ENCODE measurements around the gene IL27RA. TPM values are rescaled to one million over a fixed set of nuclear protein-coding genes. Genes with fewer than 3 reads are reported as not detected.

The IL27RA gene
- total RNA-seq, 4 donors from 2014 or later = 1.0 to 10.0 (median 3.7) TPM

DNA sequence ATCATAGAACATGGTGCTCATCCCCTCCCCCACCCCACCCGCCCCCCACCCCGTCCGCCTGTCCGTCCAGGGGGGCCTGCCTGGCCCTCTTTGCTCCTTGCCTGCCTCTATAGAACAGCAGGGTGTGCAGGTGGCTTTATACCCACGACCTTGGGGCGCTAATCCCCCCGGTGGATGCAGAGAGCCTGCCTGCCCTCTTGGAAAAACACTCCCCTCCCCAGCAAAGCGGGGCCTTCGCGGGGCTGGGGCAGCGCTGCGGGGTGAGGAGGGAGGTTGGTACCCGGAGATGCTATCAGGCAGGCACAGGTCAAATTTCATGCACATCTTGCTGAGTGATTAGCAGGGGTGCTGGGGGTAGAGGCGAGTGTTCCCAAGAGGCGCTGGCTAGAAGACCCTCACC is 47.4 kb upstream of the IL27RA start:
- no peak for DNase-seq
- Histone ChIP-seq H3K27me3 (no peaks in the 10 kb centered on the region), H3K9me3 (no peaks in the 10 kb centered on the region), H3K4me3 (no peak overlapping the region), H3K27ac (no peak overlapping the region), H3K4me1 (peaks cover 0 to 6% of the 10 kb centered on the region in 2 donors), H3K36me3 (no peaks in the 10 kb centered on the region)
- intact Hi-C loops (cut with DNase I; ENCODE audit: low total_unique reads) = no loop called here
- TF ChIP-seq POLR2A (IDR thresholded peaks at IDR 0.05) = no peak
- TF ChIP-seq, protein P1, sequence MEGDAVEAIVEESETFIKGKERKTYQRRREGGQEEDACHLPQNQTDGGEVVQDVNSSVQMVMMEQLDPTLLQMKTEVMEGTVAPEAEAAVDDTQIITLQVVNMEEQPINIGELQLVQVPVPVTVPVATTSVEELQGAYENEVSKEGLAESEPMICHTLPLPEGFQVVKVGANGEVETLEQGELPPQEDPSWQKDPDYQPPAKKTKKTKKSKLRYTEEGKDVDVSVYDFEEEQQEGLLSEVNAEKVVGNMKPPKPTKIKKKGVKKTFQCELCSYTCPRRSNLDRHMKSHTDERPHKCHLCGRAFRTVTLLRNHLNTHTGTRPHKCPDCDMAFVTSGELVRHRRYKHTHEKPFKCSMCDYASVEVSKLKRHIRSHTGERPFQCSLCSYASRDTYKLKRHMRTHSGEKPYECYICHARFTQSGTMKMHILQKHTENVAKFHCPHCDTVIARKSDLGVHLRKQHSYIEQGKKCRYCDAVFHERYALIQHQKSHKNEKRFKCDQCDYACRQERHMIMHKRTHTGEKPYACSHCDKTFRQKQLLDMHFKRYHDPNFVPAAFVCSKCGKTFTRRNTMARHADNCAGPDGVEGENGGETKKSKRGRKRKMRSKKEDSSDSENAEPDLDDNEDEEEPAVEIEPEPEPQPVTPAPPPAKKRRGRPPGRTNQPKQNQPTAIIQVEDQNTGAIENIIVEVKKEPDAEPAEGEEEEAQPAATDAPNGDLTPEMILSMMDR (IDR thresholded peaks at IDR 0.05) = no peak

DNA sequence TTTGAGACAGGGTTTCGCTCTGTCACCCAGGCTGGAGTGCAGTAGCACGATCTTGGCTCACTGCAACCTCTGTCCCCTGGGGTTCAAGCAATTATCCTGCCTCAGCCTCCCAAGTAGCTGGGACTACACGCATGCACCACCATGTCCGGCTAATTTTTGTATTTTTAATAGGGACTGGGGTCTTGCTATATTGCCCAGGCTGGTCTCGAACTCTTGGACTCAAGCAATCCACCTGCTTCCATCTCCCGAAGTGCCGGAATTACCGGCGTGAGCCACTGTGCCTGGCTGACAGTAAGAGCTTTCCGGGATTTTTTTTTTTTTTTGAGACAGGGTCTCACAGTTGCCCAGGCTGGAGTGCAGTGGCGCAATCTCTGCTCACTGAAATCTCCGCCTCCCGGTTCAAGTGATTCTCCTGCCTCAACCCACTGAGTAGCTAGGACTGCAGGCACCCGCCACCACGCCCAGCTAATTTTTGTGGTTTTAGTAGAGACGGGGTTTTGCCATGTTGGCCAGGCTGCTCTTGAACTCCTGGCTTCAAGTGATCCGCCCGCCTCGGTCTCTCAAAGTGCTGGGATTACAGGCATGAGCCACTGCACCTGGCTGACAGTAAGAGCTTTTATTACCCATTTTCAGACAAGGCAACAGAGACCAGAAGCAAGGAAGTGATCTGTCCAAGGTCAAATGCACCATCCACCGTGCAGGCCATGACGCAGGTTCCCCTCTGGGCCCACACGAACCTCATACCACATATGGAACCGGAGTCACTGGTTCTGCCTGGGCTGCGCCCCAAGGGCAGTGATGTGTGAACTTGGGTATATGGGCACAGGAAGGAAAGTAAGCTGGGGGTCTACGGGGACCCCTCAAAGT is 46.5 kb upstream of the IL27RA start:
- intact Hi-C loops (cut with DNase I; ENCODE audit: low total_unique reads) = no loop called here
- H3K27me3 ChIP-seq = no peaks in the 10 kb centered on the region
- H3K4me3 ChIP-seq = no peak overlapping the region
- H3K36me3 ChIP-seq = no peaks in the 10 kb centered on the region
- TF ChIP-seq, protein P1 (IDR thresholded peaks at IDR 0.05) = no peak
- no peak for TF ChIP-seq POLR2A (IDR thresholded peaks at IDR 0.05)
- H3K27ac ChIP-seq = no peak overlapping the region
- no peaks in the 10 kb centered on the region for H3K9me3 ChIP-seq
- no peak for DNase-seq
- no peaks in the 10 kb centered on the region for H3K4me1 ChIP-seq

DNA sequence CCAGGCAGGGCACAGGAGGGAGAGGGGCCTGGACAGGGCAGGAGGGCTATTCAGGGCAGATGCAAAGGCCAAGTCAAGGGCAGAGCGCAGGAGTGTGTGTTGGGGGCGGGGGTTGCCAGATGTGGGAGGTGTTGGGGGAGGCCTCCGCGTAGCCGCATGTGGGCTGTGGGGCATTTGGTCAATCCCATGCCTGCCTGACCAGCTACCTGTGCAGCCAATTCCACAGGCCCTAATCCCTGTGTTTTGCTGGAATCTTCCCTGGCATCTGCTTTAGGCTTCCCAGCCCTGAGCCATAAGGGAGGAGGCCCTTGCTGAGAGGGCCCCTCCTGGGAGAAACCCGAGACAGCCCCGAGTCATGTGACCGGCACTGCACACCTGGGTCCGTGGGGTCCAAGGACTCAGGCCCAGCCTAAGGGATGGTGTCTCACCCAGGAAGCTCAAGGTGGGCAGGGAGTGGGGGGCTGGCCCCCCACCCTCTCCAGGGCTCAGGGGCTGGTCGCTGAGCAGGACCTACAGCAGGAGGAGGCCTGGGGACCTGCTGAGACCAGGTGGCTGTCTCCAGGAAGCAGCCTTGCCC is 45.7 kb upstream of the IL27RA start:
- peak overlapping the region; percentile 63 to 81 for H3K27ac ChIP-seq
- no peaks in the 10 kb centered on the region for H3K27me3 ChIP-seq
- no peak overlapping the region for H3K4me3 ChIP-seq
- TF ChIP-seq POLR2A (IDR thresholded peaks at IDR 0.05) = no peak
- TF ChIP-seq, protein P1 (IDR thresholded peaks at IDR 0.05) = no peak
- intact Hi-C loops (cut with DNase I; ENCODE audit: low total_unique reads) = no loop called here
- no peak for DNase-seq
- no peaks in the 10 kb centered on the region for H3K36me3 ChIP-seq
- H3K4me1 ChIP-seq = no peaks in the 10 kb centered on the region
- H3K9me3 ChIP-seq = no peaks in the 10 kb centered on the region

DNA sequence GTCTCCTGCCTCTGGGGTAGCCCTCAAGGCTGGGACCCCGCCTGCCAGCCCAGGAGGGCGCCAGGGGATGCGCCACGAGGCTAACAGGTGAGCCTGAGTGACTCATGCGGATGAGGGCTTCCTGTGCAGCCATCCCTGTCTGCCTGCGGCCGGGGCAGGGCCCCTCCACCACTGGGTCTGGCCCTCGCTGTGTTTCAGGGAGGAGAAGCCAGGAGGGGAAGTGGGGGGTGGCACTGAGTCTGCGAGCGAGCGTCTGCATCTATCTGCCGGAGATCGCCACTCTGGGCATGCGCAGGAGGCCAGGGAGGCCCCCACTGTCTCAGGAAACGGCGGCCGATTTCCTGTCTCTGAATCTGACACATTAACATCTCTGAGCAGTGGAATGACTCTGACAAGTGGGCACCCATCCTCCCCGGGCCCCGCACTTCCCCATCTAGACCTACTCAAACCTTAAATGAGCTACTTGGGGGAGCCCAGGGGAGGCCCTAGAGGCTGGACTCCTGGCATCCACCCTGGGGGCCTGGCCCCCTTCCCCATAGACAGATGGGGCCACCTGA is 45.1 kb upstream of the IL27RA start:
- DNase-seq = peak; percentile 74 to 77
- H3K36me3 ChIP-seq = no peaks in the 10 kb centered on the region
- intact Hi-C loops (cut with DNase I; ENCODE audit: low total_unique reads) = no loop called here
- no peaks in the 10 kb centered on the region for H3K4me1 ChIP-seq
- H3K4me3 ChIP-seq = no peak overlapping the region
- peak overlapping the region; percentile 63 to 81 for H3K27ac ChIP-seq
- TF ChIP-seq, protein P1 (IDR thresholded peaks at IDR 0.05) = no peak
- TF ChIP-seq POLR2A (IDR thresholded peaks at IDR 0.05) = no peak
- H3K27me3 ChIP-seq = no peaks in the 10 kb centered on the region
- H3K9me3 ChIP-seq = no peaks in the 10 kb centered on the region

All from uterus (tissue), 4 donors.